ENCODE measurements around the gene POLD3.

The POLD3 gene, protein sequence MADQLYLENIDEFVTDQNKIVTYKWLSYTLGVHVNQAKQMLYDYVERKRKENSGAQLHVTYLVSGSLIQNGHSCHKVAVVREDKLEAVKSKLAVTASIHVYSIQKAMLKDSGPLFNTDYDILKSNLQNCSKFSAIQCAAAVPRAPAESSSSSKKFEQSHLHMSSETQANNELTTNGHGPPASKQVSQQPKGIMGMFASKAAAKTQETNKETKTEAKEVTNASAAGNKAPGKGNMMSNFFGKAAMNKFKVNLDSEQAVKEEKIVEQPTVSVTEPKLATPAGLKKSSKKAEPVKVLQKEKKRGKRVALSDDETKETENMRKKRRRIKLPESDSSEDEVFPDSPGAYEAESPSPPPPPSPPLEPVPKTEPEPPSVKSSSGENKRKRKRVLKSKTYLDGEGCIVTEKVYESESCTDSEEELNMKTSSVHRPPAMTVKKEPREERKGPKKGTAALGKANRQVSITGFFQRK

DNA sequence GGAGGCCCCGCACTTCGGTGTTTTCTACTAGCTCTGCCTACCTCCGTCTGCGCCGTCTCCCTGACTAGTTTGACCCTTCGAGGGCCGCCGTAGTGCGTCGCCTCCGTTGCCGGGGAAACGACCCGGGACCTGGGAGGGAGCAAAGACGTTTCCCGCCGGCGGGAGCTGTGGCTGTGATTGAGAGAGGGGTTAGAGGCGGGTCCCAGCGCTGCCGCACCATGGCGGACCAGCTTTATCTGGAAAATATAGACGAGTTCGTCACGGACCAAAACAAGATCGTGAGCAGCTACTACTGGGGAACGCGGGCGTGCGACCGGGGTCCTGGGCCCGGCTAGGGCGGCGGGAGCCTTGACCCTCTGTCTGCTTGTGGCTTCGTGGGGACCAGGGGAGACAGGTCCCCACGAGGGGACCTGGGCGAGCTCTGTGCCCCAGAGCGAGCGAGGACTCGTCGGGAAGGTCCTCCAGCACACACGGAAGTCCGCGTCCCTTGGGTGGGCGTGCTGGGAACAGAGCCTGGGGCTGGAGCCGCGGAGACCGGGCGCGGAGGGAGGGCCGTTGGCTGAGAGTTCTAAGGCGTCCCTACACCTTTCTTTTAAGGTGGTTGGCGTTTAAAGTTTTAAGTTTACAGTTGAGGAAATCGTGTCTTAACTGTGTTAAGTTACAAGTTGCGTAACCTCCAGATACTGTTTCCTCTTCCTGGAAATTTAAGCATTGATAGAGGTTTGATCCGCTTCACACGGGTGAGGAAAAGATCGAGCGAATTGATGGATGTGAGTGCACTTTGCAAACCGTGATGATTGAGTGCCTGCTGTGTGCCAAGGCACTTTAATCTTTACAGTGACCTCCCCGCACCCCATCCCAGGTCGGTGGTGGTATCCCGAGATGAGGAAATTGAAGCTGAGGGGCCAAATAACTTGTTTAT is at the start of gene POLD3:
Gene POLD3, plus strand, starts transcription at position 142 of the 922 bp plus-strand sequence. Its CDS starts 77 bp downstream, at position 219.
- DNase-seq (ENCODE audit: low read depth in 2 of 2) = peak; percentile 87 to 91

DNA sequence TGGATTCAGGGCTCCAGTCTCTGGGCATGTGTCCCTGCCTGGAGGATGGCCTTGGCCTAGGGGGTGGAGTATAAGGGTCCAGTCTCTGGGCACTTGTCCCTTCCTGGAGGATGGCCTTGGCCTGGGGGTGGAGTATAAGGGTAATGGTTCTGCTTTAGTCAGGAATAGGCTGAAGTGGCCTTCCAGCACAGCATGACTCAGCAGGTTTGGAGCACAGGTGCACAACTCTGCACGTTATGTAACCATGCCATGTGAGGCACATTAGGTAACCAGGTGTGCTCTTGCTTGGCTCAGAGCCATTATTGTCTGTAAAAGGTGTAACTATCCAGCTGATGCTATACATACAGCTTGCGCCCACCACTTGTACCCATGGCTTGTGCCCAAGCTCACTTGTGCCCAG is 48.4 kb upstream of the POLD3 start:
- DNase-seq (ENCODE audit: low read depth in 2 of 2) = no peak

DNA sequence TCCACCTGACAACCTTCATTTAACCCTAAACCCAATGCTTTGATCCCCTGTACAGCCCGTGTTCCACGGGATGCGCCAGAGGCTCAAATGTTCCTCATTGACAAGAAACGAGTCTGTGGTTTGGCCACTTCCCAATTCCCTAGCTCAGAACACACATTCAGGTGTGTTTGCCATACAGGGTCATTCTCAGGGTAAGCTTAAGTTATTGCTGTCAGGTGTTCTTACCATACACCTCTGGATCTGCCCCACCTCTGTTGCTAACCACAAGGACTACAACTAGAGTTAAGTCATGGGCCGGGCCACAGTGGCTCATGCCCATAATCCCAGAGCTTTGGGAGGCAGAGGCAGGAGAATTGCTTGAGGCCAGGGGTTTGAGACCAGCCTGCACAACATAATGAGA is 45.6 kb upstream of the POLD3 start:
- DNase-seq (ENCODE audit: low read depth in 2 of 2) = no peak

DNA sequence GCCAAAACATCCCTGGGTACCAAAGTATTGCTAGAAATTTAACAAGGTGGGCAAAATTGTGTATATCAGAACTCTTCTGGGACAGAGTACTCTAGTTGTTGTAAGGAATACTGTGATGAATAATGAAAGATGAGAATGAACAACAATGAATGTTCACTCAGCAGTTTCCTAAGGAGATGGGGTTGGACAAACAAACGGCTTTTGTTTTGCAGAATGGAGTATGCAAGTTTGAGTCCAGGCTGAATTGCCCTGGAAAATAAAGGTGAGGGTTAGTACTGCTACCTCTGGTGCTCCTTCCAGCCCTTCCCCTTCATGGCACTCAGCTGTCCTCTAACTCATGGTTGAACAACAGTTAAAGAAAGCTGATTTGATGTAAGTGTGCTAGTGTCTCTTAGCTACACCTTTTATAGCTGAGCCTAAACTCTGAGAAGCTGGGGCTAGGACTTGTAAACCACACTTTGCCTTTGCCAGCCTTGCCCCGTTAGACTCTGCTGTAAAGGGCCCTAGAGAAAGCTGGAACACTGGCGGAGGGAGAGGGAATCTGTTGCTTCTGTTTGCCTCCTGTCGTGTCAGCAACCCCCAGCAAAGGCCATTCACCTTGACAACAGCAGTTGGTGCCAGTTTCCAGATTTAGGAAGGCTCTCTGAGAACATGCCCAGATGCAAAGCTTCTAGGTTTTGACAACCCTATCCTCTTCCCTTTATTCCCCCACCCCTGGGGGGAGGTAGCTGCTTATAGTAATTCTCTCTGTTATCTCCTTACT is 41.2 kb upstream of the POLD3 start:
- DNase-seq (ENCODE audit: low read depth in 2 of 2) = no peak

DNA sequence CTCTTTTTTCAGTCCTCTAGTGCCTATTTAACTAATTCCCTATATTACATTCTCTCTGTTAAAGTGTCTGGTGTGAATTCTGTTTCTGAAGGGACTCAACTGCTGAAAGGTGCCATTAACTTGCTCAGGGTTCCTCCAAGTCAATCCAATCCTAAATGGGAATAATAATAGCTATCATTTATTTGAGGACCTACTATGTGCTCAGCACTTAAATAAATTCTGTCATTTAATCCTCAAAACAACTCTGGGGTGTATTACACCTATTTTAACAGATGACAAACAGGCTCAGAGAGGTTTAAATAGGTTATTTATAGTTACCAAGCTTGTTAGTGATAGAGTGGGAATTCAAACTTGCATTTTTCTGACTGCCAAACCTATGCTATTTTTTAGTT is 40.6 kb upstream of the POLD3 start:
- DNase-seq (ENCODE audit: low read depth in 2 of 2) = no peak

DNA sequence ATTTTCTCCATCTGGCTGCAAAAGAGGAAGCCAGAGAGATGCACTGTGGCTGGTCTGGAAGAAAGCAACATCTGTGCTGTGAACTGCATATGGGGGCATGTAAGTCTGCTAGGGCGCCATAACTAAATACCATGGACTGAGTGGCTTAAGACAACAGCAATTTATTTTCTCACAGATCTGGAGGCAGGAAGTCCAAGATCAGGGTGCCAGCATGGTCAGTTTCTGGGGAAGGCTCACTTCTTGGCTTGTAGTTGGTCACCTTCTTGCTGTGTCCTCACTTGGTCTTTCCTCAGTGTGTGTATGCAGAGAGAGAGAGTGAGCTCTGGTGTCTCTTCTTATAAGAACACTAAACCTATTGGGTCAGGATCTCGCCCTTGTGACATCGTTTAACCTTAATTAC is 34.9 kb upstream of the POLD3 start:
- no peak for DNase-seq (ENCODE audit: low read depth in 2 of 2)

DNA sequence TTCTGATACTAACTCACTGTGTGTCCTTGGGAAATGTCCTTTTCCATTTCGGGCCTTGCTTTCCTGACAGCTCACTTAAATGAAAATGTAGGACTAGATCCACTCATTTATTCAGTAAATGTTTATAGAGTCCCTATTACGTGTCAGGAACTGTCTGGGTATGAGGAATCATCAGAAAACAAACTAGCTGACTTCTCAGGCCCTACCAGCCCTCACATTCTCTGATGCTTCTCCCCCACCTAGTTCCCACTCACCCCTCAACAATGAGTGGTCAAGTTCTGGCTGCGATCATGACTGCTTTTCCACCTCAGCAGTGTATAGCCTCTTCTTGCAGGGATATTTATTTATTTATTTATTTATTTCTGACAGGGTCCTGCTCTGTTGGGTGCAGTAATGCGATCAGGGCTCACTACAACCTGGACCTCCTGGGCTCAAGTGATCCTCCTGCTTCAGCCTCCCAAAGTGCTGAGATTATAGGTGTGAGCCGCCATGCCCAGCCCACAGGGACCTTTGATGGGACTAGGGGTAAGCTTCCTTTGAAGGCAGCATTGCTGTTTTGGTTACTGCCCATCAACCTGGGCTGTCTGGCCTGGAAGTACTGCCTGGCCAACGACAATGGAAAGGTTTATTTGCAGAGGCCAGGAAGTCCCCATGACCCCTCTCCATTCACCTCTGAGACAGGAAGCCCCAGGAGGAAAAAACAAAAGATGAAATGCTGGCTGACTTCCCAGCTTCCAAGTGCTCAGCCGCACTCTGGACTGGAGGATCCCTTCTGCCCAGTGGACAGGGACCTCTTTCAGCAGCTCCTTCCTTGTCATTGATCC is 33.1 kb upstream of the POLD3 start:
- DNase-seq (ENCODE audit: low read depth in 2 of 2) = no peak

DNA sequence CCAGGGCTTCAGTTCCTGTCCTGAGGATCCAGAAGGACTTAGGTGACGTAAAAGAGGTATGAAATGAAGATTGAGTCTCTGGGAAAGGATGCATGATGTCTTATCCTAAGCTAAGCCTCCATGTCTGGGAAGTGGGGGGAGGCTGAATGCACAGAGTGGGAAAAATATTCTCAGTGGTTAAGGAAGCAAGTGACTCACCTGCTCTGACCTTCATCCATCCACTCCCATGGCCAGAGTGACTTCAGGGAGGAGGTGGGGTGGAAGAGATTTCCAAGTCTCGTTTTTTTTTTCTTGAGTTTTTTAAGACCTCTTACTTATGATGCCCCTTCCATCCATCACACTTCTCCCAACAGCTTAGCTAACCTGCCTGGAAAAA is 32.5 kb upstream of the POLD3 start:
- DNase-seq (ENCODE audit: low read depth in 2 of 2) = no peak

DNA sequence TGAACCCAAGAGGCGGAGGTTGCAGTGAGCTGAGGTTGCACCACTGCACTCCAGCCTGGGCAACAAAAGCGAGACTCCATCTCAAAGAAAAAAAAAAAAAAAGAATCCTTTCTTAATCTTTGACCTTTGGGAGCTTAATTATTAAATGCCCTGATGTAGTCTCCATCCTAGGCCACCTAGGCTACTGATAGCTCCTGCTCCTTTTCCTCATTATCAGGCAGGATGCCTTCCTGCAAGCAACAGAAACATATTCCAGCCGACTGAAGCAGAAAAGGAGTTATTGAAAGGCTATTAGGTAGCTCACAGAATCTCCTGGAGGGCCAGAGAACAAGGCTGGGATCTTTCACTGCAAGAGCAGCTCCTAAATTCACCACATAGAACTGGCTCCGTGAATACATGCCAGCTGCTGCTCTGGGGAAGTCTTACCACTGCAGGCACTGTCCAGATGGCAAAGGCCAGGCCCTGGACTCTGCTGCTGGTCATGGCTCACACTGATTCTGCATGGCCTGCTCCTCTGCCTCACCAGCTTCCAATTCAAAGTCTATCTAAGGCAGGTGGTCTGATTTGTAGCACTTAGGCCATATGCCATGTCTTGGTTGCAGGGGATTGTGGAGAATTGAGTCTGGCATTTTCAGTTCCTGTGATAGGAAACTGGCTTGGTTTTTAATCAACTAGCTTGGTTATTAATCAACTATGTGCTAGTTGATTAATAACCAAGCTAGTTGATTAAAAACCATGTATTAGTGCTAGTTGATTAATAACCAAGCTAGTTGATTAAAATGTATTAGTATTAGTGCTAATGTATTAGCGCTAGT is 26.0 kb upstream of the POLD3 start:
- no peak for DNase-seq (ENCODE audit: low read depth in 2 of 2)

DNA sequence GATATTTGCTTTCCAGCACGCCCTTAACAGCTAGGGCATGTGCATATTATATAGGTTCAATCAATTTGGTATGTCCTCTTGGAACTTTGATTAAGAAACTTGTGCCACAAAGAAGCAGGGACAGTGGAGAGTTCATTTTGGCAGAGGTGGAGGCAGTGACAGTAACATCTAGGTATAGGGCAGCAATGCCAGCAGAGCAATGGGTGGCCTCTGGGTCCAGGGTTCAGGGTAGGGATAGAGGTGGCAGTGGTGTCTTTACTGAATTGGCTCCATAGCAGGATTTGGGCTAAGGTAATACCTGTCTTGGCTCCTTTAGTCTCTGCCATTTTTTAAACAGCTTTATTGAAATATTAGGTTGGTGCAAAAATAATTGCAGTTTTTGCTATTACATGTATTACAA is 24.4 kb upstream of the POLD3 start:
- no peak for DNase-seq (ENCODE audit: low read depth in 2 of 2)

DNA sequence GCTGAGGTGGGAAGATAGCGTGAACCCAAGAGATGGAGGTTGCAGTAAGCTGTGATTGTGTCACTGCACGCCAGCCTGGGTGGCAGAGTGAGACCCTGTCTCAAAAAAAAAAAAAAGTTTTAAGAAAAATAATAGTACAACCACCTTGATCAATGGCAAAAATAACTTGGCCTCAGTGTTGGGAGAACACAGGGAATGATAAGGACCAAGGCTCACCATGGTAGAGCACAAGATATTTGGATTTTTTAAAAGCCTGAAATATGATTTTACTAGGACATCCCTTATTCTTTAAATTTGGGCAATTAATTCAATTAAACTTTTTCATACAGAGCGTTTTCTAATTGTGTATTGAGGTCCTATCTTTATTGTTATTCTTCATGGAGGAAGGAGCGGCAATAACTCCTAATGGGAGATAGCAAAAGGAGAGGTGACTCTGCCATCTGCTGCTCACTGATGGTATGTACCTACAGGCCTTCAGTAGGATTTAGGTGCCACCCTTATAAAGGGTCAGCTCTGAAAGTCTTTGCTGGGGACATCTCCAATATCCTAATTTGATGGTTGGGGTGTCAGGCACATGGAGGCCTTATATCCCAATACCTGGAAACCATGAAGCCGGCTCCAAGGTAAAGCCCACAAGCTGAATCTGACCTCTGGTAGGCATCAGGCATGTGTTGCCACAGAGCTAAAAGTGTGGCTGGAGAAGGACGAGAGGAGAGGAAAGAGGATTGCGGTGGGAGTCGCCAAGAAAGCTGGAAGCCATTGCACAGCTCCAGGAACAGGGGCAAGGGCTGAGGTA is 21.9 kb upstream of the POLD3 start:
- no peak for DNase-seq (ENCODE audit: low read depth in 2 of 2)

DNA sequence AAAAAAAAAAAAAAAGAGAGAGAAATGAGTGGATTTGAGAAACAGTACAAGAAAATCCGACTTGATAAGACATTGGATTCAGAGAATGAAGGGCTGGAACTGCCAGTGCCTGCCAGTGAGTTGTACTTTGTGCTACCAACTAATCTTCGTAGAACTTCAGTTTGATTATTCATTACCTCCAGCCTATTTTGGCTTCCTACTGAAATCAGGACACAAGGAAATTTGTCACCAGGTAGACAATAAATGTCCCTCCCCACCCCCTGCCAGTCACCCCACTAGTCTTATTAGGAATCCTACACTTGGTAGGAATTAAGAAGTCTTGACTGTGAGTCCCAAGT is 21.4 kb upstream of the POLD3 start:
- DNase-seq (ENCODE audit: low read depth in 2 of 2) = no peak

DNA sequence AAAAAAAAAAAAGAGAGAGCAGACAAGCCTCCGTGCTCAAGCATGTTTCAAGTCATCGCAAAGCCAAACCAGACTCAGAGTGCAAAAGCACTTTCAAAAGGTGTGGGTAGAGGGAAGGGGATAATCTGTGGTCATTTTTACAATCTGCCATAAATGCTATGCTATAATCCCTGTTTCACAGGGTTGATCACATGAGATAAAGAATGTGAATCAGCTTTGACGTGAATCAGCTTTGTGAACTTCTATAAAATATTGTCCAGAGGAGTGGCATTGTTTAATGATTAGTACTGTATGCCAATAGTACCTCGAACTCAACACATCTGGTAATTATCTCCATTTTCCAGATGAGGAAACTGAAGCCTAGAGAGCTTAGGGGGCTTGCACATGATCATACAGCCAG is 20.0 kb upstream of the POLD3 start:
- no peak for DNase-seq (ENCODE audit: low read depth in 2 of 2)

DNA sequence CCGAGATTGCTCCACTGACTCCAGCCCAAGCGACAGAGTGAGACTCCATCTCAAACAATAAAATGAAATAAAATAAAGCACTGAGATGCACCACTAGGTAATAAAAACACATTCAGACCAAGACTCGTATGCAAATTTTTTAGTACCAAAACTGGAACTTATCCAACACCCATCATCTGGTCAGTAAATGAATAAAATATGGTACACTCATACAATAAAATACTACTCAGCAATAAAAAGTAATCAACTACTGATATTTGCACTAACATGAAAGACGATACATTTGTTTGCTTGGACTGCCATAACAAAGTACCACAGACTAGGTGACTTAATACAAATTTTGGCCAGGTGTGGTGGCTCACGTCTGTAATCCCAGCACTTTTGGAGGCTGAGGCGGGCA is 17.8 kb upstream of the POLD3 start:
- no peak for DNase-seq (ENCODE audit: low read depth in 2 of 2)

DNA sequence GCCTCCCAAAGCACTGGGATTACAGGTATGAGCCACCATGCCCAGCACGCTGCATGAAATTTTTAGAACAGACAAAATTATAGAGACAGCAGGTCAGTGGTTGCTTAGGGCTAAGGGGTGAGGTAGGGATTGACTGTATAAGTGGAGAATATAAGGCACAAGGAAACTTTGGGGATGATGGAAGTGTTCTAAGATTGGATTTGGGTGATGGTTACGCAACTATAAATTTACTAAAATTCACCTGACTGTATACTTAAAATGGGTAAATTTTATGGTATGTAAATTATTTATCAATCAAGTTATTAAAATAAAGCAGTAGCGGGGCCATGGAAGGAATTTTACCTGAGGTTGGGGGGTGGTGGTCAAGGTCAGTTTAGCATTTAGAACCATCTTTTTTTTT is 16.4 kb upstream of the POLD3 start:
- DNase-seq (ENCODE audit: low read depth in 2 of 2) = no peak

DNA sequence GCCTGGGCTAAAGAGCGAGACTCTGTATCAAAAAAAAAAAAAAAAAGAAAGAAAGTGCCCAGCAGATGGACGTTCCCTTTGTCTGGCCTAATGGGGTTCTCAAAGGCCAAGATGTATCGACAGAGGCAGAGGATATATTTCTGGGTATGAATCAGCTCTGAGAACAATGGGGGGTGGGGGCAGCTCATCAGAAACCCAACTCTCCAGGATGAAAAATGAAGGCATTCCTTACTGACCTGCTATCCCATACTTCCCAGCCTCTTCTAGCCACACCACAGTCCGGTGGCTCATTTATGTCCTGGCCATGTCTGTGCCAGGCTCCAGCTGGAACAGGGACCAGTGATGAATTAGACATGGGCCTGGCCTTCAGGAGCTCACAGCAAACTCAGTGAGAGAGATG is 15.2 kb upstream of the POLD3 start:
- DNase-seq (ENCODE audit: low read depth in 2 of 2) = no peak

DNA sequence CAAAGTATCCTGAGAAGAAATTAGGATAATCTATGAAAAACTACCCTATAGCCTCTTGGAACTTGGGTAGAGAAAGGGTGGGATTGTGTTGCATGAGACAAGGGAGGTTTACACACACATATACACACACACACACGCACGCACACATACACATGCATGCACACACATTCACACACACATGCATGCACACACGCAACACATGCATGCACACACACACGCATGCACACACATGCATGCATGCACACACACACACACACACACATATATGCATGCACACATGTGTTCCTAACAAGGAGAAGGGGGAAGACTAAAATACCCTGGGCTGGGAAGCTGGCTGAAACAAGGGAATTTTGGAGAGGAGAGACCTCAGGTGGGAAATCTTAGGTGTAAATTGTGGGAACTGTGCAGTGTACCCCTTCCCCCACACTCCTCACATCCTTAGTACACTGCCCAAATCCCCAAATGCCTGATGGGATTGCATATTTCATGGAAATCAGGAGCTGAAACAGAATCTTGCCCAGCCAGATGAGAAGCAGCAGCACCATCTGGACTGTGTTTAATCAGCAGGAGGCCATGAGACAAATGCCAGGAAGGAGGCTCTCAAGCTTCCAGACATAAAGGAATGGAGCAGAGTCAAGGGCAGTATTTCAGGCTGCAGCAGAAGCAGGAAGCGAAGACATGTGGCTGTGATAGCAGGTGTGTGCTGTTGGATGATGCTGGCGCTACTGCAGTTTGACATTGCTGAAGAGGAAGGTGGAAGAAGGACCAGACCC is 14.6 kb upstream of the POLD3 start:
- no peak for DNase-seq (ENCODE audit: low read depth in 2 of 2)

DNA sequence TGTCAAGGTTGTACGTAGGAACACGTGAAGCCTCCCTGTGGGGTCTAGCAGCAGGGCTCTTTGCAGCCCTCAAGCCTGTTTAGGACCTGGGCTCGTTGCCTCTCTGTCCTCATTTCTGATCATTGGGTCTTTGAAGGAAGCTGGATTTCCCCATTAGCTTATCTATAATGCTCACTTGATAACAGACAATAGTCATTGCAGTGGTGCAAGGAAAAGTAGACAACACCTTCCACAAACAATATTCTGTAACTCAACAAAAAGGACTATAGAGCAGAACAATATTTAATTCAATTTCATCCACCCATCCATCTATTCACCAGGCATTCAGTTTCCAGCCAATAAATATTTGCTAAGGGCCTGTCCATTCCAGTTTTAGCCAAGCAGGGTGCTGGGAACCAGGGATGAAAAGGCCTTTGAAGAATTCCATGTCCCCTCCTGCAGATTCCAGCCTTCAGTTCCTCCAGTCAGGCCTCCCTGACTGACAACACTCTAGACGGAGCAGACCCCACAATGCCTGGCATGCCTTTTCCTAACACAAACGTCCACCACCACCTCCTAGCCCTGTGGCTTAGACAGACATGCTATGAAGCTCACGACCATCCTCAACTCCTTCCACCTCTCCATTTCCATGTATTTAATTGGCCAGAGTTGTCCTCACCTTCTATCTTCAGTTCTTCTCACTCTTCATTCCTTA is 12.7 kb upstream of the POLD3 start:
- no peak for DNase-seq (ENCODE audit: low read depth in 2 of 2)

Data from activated CD4-positive, alpha-beta T cell treated with anti-CD3 and anti-CD28 coated beads for 24 hours (primary cell).